Osteocyte (in vitro differentiated cells): ENCODE data around the gene EFR3B. TPM values are rescaled to one million over a fixed set of nuclear protein-coding genes. Genes with fewer than 3 reads are reported as not detected.

Experiments
- DNase-seq: peaks from one replicate; pipeline ENCODE4 v3.0.0; 2021; ENCODE audit warnings: mixed read lengths; ENCODE audit not compliant: unreplicated experiment; ENCODE audit errors: extremely low spot score
- H3K27ac Mint-ChIP-seq: one replicate; pipeline ENCODE4 v1.8.0; 2021; ENCODE audit warnings: mild to moderate bottlenecking, mixed read lengths; ENCODE audit not compliant: unreplicated experiment
- H3K27me3 Mint-ChIP-seq: one replicate; pipeline ENCODE4 v1.8.0; 2021; ENCODE audit warnings: mixed read lengths; ENCODE audit not compliant: unreplicated experiment
- H3K36me3 Mint-ChIP-seq: one replicate; pipeline ENCODE4 v1.8.0; 2021; ENCODE audit warnings: mixed read lengths; ENCODE audit not compliant: unreplicated experiment
- H3K4me1 Mint-ChIP-seq: one replicate; pipeline ENCODE4 v1.8.0; 2021; ENCODE audit warnings: mixed read lengths; ENCODE audit not compliant: unreplicated experiment
- H3K4me3 Mint-ChIP-seq: one replicate; pipeline ENCODE4 v1.8.0; 2021; ENCODE audit warnings: mild to moderate bottlenecking, moderate library complexity, mixed read lengths; ENCODE audit not compliant: unreplicated experiment
- H3K9me3 Mint-ChIP-seq: one replicate; pipeline ENCODE4 v1.8.0; 2021; ENCODE audit warnings: mixed read lengths; ENCODE audit not compliant: unreplicated experiment
- CTCF ChIP-seq: fragments of 200-600 bp; sonication (generic); IDR thresholded peaks from 2 replicates; pipeline ENCODE4 v1.5.0; 2021; ENCODE audit warnings: antibody characterized with exemption, mild to moderate bottlenecking, moderate library complexity
- total RNA-seq: library from RNA; stranded (reverse); gene quantifications from 2 replicates; pipeline ENCODE4 v1.2.1, GENCODE V29; 2021

The EFR3B gene
- total RNA-seq, 1 donor from 2014 or later = 1.3 TPM

GRCh38 chr2:25062511-25062917 lies 20.6 kb downstream of the EFR3B start:
- peaks cover 4% of the 10 kb centered on the region for H3K36me3 Mint-ChIP-seq
- H3K27ac Mint-ChIP-seq = no peak overlapping the region
- no peak overlapping the region for H3K4me3 Mint-ChIP-seq
- TF ChIP-seq CTCF = no peak
- H3K4me1 Mint-ChIP-seq = no peaks in the 10 kb centered on the region
- peaks cover 7% of the 10 kb centered on the region for H3K9me3 Mint-ChIP-seq
- no peaks in the 10 kb centered on the region for H3K27me3 Mint-ChIP-seq
- no peak for DNase-seq

- Mint-ChIP-seq H3K9me3 (peaks cover 7% of the 10 kb centered on the region), H3K4me1 (no peaks in the 10 kb centered on the region), H3K27me3 (no peaks in the 10 kb centered on the region), H3K36me3 (peaks cover 4% of the 10 kb centered on the region), H3K27ac (no peak overlapping the region), H3K4me3 (no peak overlapping the region)
- TF ChIP-seq CTCF = no peak
- no peak for DNase-seq
These were observed 22.2 kb downstream of the EFR3B start for GRCh38 chr2:25063876-25064660.

- no peak for TF ChIP-seq CTCF
- Mint-ChIP-seq H3K4me3 (no peak overlapping the region), H3K27ac (no peak overlapping the region), H3K36me3 (peaks cover 4% of the 10 kb centered on the region), H3K27me3 (no peaks in the 10 kb centered on the region), H3K9me3 (peaks cover 7% of the 10 kb centered on the region), H3K4me1 (no peaks in the 10 kb centered on the region)
- no peak for DNase-seq
These were observed 23.9 kb downstream of the EFR3B start for GRCh38 chr2:25065768-25066167.

- Mint-ChIP-seq H3K27me3 (no peaks in the 10 kb centered on the region), H3K27ac (no peak overlapping the region), H3K9me3 (peaks cover 7% of the 10 kb centered on the region), H3K4me1 (no peaks in the 10 kb centered on the region), H3K4me3 (no peak overlapping the region), H3K36me3 (peaks cover 4% of the 10 kb centered on the region)
- no peak for TF ChIP-seq CTCF
- no peak for DNase-seq
These were observed 24.6 kb downstream of the EFR3B start for GRCh38 chr2:25066455-25066854.

GRCh38 chr2:25068217-25068616 lies 26.3 kb downstream of the EFR3B start:
- peaks cover 6% of the 10 kb centered on the region for H3K4me1 Mint-ChIP-seq
- no peak overlapping the region for H3K4me3 Mint-ChIP-seq
- no peaks in the 10 kb centered on the region for H3K27me3 Mint-ChIP-seq
- no peak overlapping the region for H3K27ac Mint-ChIP-seq
- TF ChIP-seq CTCF = no peak
- H3K9me3 Mint-ChIP-seq = peaks cover 7% of the 10 kb centered on the region
- peaks cover 4% of the 10 kb centered on the region for H3K36me3 Mint-ChIP-seq
- no peak for DNase-seq
